Measurements from ENCODE around the gene ST6GALNAC3. TPM values are rescaled to one million over a fixed set of nuclear protein-coding genes. Genes with fewer than 3 reads are reported as not detected.
"Not testable (repeated sequence)": the region's sequence is repeated elsewhere in the genome, so short reads cannot be mapped to it uniquely, and the experiment has no call there.

ST6GALNAC3 gene
- total RNA-seq, 1 donor from 2014 or later: 0.72 TPM

GRCh38 chr1:76202670-76203069 lies 128.1 kb downstream of the ST6GALNAC3 start:
- ATAC-seq: no peak

GRCh38 chr1:76203127-76203526 lies 128.6 kb downstream of the ST6GALNAC3 start:
- no peak for ATAC-seq

GRCh38 chr1:76209238-76209637 lies 134.7 kb downstream of the ST6GALNAC3 start:
- ATAC-seq: no peak

- ATAC-seq: no peak
Observed at GRCh38 chr1:76209648-76210047, 135.1 kb downstream of the ST6GALNAC3 start.

- ATAC-seq: no peak
Observed at GRCh38 chr1:76210160-76210559, 135.6 kb downstream of the ST6GALNAC3 start.

- no peak for ATAC-seq
Observed at GRCh38 chr1:76218888-76219287, 144.3 kb downstream of the ST6GALNAC3 start.

- no peak for ATAC-seq
Observed at GRCh38 chr1:76219366-76219818, 144.8 kb downstream of the ST6GALNAC3 start.

GRCh38 chr1:76224752-76225151 lies 150.2 kb downstream of the ST6GALNAC3 start:
- no peak for ATAC-seq

- ATAC-seq: no peak
Observed at GRCh38 chr1:76225526-76225925, 151.0 kb downstream of the ST6GALNAC3 start.

GRCh38 chr1:76227621-76228020 lies 153.1 kb downstream of the ST6GALNAC3 start:
- ATAC-seq: no peak

- ATAC-seq: no peak
Observed at GRCh38 chr1:76229279-76230005, 154.9 kb downstream of the ST6GALNAC3 start.

- no peak for ATAC-seq
Observed at GRCh38 chr1:76230842-76231281, 156.3 kb downstream of the ST6GALNAC3 start.

- ATAC-seq: no peak
Observed at GRCh38 chr1:76231320-76231719, 156.8 kb downstream of the ST6GALNAC3 start.

GRCh38 chr1:76232666-76233065 lies 158.1 kb downstream of the ST6GALNAC3 start:
- no peak for ATAC-seq

GRCh38 chr1:76234061-76234460 lies 159.5 kb downstream of the ST6GALNAC3 start:
- no peak for ATAC-seq

GRCh38 chr1:76237211-76237610 lies 162.7 kb downstream of the ST6GALNAC3 start:
- ATAC-seq: no peak

GRCh38 chr1:76238094-76238628 lies 163.6 kb downstream of the ST6GALNAC3 start:
- ATAC-seq: no peak

GRCh38 chr1:76239470-76239918 lies 164.9 kb downstream of the ST6GALNAC3 start:
- no peak for ATAC-seq

GRCh38 chr1:76240316-76240715 lies 165.8 kb downstream of the ST6GALNAC3 start:
- no peak for ATAC-seq

GRCh38 chr1:76242587-76242986 lies 168.0 kb downstream of the ST6GALNAC3 start:
- ATAC-seq: not testable (repeated sequence)

- no peak for ATAC-seq
Observed at GRCh38 chr1:76247261-76247852, 172.8 kb downstream of the ST6GALNAC3 start.

- no peak for ATAC-seq
Observed at GRCh38 chr1:76250271-76250670, 175.7 kb downstream of the ST6GALNAC3 start.

- no peak for ATAC-seq
Observed at GRCh38 chr1:76252431-76252830, 177.9 kb downstream of the ST6GALNAC3 start.
